Upper lobe of left lung (tissue), 6 donors: ENCODE data around the gene NDUFB2. TPM values are rescaled to one million over a fixed set of nuclear protein-coding genes. Genes with fewer than 3 reads are reported as not detected.
"Not testable (repeated sequence)": the region's sequence is repeated elsewhere in the genome, so short reads cannot be mapped to it uniquely, and the experiment has no call there.

Source experiments
- ATAC-seq, 2 donors: fragments of 200-7000 bp; cut with Tn5 transposase; one replicate each; pipeline ENCODE4 v1.9.1; 2022; ENCODE audit warnings: mild to moderate bottlenecking in 2 of 2, moderate library complexity in 2 of 2; ENCODE audit not compliant: low FRiP score in 2 of 2
- DNase-seq, 2 donors: peaks; one replicate each; pipeline ENCODE4 v3.0.0-alpha.2; 2019 to 2020
- H3K27ac ChIP-seq, 4 donors: fragments of 200-600 bp; sonication (generic); one replicate each; pipeline ENCODE4 v1.5.1; 2016 to 2019
- H3K27me3 ChIP-seq, 4 donors: fragments of 200-600 bp; sonication (generic); one replicate each; pipeline ENCODE4 v1.5.1; 2017 to 2019
- H3K36me3 ChIP-seq, 4 donors: fragments of 200-600 bp; sonication (generic); one replicate each; pipeline ENCODE4 v1.5.1; 2016 to 2019
- H3K4me1 ChIP-seq, 4 donors: fragments of 200-600 bp; sonication (generic); one replicate each; pipeline ENCODE4 v1.5.1; 2018 to 2019
- H3K4me3 ChIP-seq, 4 donors: fragments of 200-600 bp; sonication (generic); one replicate each; pipeline ENCODE4 v1.5.1; 2017 to 2019; ENCODE audit warnings: mild to moderate bottlenecking in 2 of 4, moderate library complexity in 1 of 4
- H3K9me3 ChIP-seq, 4 donors: fragments of 200-600 bp; sonication (generic); one replicate each; pipeline ENCODE4 v1.5.1; 2018 to 2019
- EP300 ChIP-seq, 4 donors: sonication (generic); formaldehyde crosslinking; IDR thresholded peaks; one replicate each; pipeline ENCODE4 v1.5.1; 2017; ENCODE audit warnings: antibody characterized with exemption in 4 of 4, control low read depth in 2 of 4
- POLR2A ChIP-seq, 4 donors: fragments of 450-650 bp; IDR thresholded peaks; one replicate each; pipeline ENCODE4 v1.5.1; 2016 to 2017; ENCODE audit warnings: antibody characterized with exemption in 4 of 4, mild to moderate bottlenecking in 2 of 4
- POLR2AphosphoS5 ChIP-seq, 2 donors: sonication (generic); formaldehyde crosslinking; IDR thresholded peaks; one replicate each; pipeline ENCODE4 v1.5.1; 2017; ENCODE audit warnings: antibody characterized with exemption in 2 of 2
- WGBS, 2 donors: methylation state at CpG; one replicate each; pipeline ENCODE4 v1.1.5; 2017 to 2018; 5-methylcytosine and 5-hydroxymethylcytosine counted together
- total RNA-seq, 6 donors: library from RNA; depleted of rRNA in 4 of 6; stranded (reverse); fragments of >200 nt in 4 of 6; gene quantifications; one replicate each; pipeline versions ENCODE4 v1.1.0 to v1.2.1, GENCODE V29; 2016 to 2021
- TF ChIP-seq, protein P1 (sequence below), 6 experiments: fragments of 450-650 bp in 4 of 6; fragments of 200-600 bp in 2 of 6; sonication (generic) in 2 of 6; IDR thresholded peaks; one replicate each; pipeline ENCODE4 v1.5.1; 2016 to 2019; ENCODE audit warnings: antibody characterized with exemption in 6 of 6
- donor health status: DM: no; HTN: no; CAD: no; lungs with moderate emphysema.
- donor health status: DM: no; HTN: yes; CAD: no; lungs with severe emphysema.

Gene NDUFB2
- total RNA-seq, 6 donors from 2014 or later, result 51.3 to 204 (median 156) TPM

DNA sequence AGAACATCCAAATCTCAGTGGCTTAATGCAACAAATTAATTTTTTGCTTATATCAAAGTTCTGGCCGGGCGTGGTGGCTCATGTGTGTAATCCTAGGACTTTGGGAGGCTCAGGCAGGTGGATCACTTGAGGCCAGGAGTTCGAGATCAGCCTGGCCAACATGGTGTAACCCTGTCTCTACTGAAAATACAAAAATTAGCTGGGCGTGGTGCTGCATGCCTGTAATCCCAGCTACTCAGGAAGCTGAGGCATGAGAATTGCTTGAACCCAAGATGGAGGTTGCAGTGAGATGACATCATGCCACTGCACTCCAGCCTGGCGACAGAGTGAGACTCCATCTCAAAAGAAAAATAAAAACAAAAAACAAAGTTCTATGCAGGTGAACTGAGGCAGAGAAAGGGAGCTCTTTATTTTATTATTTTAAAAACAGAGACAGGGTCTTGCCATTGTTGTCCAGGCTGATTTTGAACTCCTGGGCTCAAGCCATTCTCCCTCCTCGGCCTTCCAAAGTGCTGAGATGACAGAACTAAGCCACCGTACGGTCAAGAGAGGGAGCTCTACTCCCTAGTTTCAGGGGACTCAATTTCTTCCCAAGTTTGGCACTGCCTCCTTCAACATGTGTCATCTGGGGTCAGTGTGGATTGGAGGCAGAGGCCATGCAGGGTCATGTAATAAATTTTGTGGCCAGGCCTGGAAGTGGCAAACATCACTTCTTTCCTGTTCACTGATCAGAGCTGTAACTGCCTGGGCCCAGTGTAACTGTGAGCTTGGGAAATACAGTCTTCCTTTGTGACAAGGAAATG, 21.4 kb upstream of the NDUFB2 start:
- Histone ChIP-seq H3K9me3 (no peaks in the 10 kb centered on the region), H3K36me3 (peaks cover 0 to 18% (median 6%) of the 10 kb centered on the region in 4 donors), H3K4me1 (peaks cover 20 to 37% (median 24%) of the 10 kb centered on the region in 4 donors), H3K27ac (no peak overlapping the region), H3K27me3 (no peaks in the 10 kb centered on the region), H3K4me3 (no peak overlapping the region)
- ATAC-seq (peak; percentile 7 to 45), DNase-seq (peak in 1 of 2 donors; percentile 33)
- 68 to 72% methylated on average over 8 of the region's 8 CpGs for WGBS, 2 donors
- TF ChIP-seq POLR2A (IDR thresholded peaks at IDR 0.05) (no peak), EP300 (IDR thresholded peaks at IDR 0.05) (no peak)
- TF ChIP-seq, protein P1, sequence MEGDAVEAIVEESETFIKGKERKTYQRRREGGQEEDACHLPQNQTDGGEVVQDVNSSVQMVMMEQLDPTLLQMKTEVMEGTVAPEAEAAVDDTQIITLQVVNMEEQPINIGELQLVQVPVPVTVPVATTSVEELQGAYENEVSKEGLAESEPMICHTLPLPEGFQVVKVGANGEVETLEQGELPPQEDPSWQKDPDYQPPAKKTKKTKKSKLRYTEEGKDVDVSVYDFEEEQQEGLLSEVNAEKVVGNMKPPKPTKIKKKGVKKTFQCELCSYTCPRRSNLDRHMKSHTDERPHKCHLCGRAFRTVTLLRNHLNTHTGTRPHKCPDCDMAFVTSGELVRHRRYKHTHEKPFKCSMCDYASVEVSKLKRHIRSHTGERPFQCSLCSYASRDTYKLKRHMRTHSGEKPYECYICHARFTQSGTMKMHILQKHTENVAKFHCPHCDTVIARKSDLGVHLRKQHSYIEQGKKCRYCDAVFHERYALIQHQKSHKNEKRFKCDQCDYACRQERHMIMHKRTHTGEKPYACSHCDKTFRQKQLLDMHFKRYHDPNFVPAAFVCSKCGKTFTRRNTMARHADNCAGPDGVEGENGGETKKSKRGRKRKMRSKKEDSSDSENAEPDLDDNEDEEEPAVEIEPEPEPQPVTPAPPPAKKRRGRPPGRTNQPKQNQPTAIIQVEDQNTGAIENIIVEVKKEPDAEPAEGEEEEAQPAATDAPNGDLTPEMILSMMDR (IDR thresholded peaks at IDR 0.05), result peak in 1 of 6 experiments; percentile 25

DNA sequence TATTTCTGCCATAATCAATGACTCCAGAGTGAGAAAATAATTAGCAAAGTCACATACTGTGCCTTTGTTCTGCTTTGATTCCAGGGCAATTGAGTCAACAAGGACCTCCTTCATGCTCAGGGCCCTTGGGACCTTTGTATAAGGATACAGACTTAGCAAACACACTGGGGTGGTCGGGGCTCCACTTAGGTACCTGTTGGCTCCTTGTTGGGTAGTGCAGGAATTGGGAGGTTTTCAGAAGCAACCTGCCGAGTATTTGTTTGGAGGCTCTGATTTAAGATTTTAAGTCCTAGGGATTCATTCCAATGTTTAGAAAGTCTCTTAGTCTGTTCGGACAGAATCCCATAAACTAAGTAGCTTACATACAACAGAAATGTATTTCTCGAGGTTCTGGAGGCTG, 20.8 kb upstream of the NDUFB2 start:
- no peak overlapping the region for H3K4me3 ChIP-seq
- DNase-seq (no peak), ATAC-seq (no peak)
- H3K4me1 ChIP-seq, result peaks cover 20 to 37% (median 24%) of the 10 kb centered on the region in 4 donors
- H3K36me3 ChIP-seq, result peaks cover 0 to 24% (median 11%) of the 10 kb centered on the region in 4 donors
- H3K9me3 ChIP-seq, result no peaks in the 10 kb centered on the region
- TF ChIP-seq POLR2A (IDR thresholded peaks at IDR 0.05) (no peak), EP300 (IDR thresholded peaks at IDR 0.05) (no peak)
- TF ChIP-seq, protein P1 (IDR thresholded peaks at IDR 0.05), result no peak
- H3K27ac ChIP-seq, result no peak overlapping the region
- 88 to 91% methylated on average over 2 to 4 of the region's 4 CpGs for WGBS, 2 donors
- H3K27me3 ChIP-seq, result no peaks in the 10 kb centered on the region

DNA sequence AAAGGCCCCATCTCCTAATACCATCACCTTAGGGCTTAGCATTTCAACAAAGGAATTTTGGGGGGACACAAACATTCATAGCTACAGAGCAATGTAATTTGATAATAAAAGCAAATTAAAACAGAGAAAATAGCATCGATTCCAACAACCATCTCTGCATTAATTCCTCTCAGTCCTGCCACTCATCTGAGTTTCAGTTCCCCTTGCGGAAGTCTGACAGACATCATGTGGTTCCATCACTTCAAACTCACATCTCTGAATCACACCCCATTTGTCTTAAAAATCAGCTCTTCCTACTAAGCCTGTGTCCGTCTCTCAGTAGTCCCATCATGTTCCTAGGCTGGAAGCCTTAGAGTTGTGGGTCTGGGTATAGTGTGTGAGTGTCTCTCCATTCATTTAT, 20.2 kb upstream of the NDUFB2 start:
- H3K4me1 ChIP-seq, result peaks cover 20 to 37% (median 24%) of the 10 kb centered on the region in 4 donors
- no peak overlapping the region for H3K4me3 ChIP-seq
- TF ChIP-seq, protein P1 (IDR thresholded peaks at IDR 0.05), result no peak
- no peak for TF ChIP-seq POLR2AphosphoS5 (IDR thresholded peaks at IDR 0.05)
- no peak for TF ChIP-seq EP300 (IDR thresholded peaks at IDR 0.05)
- no peak for TF ChIP-seq POLR2A (IDR thresholded peaks at IDR 0.05)
- 81 to 83% methylated on average over 3 of the region's 3 CpGs for WGBS, 2 donors
- DNase-seq, result no peak
- ATAC-seq, result peak in 1 of 2 donors; percentile 12
- H3K36me3 ChIP-seq, result peaks cover 0 to 30% (median 14%) of the 10 kb centered on the region in 4 donors
- H3K27ac ChIP-seq, result no peak overlapping the region
- H3K27me3 ChIP-seq, result no peaks in the 10 kb centered on the region
- no peaks in the 10 kb centered on the region for H3K9me3 ChIP-seq

DNA sequence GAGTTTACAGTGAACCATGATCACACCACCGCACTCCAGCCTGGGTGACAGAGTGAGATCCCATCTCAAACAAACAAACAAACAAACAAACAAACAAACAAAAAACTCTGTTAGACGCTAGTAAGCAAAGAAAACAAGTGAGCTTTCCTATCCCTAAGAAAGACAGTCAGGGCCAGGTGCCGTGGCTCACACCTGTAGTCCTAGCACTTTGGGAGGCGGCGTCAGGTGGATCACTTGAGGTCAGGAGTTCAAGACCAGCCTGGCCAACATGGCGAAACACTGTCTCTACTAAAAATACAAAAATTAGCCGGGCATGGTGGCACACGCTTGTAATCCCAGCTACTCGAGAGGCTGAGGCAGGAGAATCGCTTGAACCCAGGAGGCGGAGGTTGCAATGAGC, 19.6 kb upstream of the NDUFB2 start:
- H3K4me1 ChIP-seq, result peaks cover 20 to 34% (median 24%) of the 10 kb centered on the region in 4 donors
- not testable (repeated sequence) for ATAC-seq, H3K27me3 ChIP-seq, H3K27ac ChIP-seq, H3K4me3 ChIP-seq, DNase-seq, H3K9me3 ChIP-seq
- H3K36me3 ChIP-seq, result peaks cover 0 to 37% (median 17%) of the 10 kb centered on the region in 4 donors
- WGBS, 2 donors, result 91 to 97% methylated on average over 11 of the region's 11 CpGs

DNA sequence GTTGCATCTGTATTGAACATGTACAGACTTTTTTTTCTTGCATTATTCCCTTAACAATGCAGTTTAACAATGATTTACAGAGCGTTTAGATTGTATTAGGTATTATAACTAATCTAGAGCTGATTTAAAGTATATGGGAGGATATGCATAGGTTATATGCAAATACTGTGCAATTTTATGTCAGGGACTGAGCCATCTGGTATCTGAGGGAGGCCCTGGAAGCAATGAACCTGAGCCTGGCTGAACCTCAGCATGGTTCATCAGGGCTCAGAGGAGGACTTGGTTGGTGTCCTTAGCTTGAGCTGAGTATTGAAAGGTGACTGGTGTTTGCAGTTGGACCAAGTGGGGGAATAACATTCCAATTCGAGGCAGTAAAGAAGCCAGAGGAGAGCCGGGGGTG, 19.0 kb upstream of the NDUFB2 start:
- DNase-seq (no peak), ATAC-seq (no peak)
- H3K27me3 ChIP-seq, result no peaks in the 10 kb centered on the region
- peaks cover 17 to 28% (median 22%) of the 10 kb centered on the region in 4 donors for H3K4me1 ChIP-seq
- peaks cover 0 to 41% (median 19%) of the 10 kb centered on the region in 4 donors for H3K36me3 ChIP-seq
- no peaks in the 10 kb centered on the region for H3K9me3 ChIP-seq
- no peak overlapping the region for H3K4me3 ChIP-seq
- TF ChIP-seq EP300 (IDR thresholded peaks at IDR 0.05) (no peak), POLR2A (IDR thresholded peaks at IDR 0.05) (no peak), POLR2AphosphoS5 (IDR thresholded peaks at IDR 0.05) (no peak)
- TF ChIP-seq, protein P1 (IDR thresholded peaks at IDR 0.05), result no peak
- no peak overlapping the region for H3K27ac ChIP-seq
- 86 to 94% methylated on average over 3 of the region's 3 CpGs for WGBS, 2 donors
